ENCODE data around the gene LIFR.
A peak's percentile ranks its signal among the peaks of the same experiment; 100 is the strongest.

Gene LIFR

DNA sequence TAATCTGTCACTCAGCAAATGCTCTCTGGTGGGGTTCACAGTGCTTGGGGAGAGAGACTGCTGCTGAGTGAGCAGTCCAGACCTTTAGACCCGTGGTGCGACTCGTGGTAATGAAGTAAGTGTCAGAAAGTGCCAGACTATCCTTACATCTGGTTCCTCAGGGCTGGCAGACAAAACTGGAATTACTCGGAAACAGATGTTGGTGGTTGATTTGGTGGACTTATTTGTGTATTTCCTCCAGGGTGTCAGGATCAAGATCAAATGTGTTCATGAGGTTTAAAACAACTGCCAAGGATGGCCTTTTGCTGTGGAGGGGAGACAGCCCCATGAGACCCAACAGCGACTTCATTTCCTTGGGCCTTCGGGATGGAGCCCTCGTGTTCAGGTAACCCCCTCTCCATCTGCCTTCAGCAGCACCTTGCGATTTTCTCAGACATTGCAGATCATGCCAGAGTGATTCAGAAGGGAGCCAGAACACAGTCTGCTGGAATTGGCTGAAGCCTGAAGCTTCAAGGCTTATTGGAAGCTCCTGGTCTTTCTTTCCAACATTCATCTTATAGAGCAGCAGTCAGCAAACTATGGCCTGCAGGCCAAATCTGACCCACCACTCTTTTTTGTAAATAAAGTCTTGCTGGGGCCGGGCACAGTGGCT is 105.2 kb downstream of the LIFR start:
- DNase-seq (ENCODE audit: low read depth, low spot score): no peak
- H3K4me3 ChIP-seq (ENCODE audit: low read depth, low read length): no peak overlapping the region
- TF ChIP-seq, protein P1, sequence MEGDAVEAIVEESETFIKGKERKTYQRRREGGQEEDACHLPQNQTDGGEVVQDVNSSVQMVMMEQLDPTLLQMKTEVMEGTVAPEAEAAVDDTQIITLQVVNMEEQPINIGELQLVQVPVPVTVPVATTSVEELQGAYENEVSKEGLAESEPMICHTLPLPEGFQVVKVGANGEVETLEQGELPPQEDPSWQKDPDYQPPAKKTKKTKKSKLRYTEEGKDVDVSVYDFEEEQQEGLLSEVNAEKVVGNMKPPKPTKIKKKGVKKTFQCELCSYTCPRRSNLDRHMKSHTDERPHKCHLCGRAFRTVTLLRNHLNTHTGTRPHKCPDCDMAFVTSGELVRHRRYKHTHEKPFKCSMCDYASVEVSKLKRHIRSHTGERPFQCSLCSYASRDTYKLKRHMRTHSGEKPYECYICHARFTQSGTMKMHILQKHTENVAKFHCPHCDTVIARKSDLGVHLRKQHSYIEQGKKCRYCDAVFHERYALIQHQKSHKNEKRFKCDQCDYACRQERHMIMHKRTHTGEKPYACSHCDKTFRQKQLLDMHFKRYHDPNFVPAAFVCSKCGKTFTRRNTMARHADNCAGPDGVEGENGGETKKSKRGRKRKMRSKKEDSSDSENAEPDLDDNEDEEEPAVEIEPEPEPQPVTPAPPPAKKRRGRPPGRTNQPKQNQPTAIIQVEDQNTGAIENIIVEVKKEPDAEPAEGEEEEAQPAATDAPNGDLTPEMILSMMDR (IDR thresholded peaks at IDR 0.05; ENCODE audit: insufficient read depth, low read length, missing control alignments): no peak
- ChIA-PET POLR2A (interaction anchor here (0.6 kb wide), 1 partner anchor 354 kb away, joined by 5 read pairs; no protein-coding TSS in a partner anchor), CTCF (interaction anchor here (2.2 to 3.0 kb wide), 3 partner anchors 10 to 359 kb away, joined by 8 to 24 read pairs (median 10); no protein-coding TSS in a partner anchor)

DNA sequence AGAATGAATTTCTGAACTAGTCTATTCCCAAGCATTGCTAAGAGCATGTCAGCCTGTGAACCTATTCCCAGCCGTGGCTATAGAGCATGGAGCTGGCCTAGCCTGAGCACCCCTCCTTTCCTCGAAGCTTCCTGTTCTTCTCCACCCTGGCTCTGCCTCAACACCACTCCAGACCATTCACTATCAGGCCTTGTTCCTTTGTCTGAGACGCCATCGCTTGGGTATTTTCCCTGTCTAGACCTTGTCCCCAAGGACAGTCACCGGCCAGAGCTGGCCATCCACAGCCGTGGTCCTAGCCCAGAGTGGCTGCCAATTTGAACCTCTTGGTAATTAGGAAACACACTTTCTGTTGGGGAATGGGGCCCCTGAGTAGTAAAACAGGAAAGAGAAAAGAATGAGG is 105.8 kb downstream of the LIFR start:
- H3K4me3 ChIP-seq (ENCODE audit: low read depth, low read length): no peak overlapping the region
- ChIA-PET POLR2A (no interaction called here), CTCF (interaction anchor here (1.0 to 3.0 kb wide), 2 partner anchors 9 to 41 kb away, joined by 3 to 24 read pairs; no protein-coding TSS in a partner anchor)
- TF ChIP-seq, protein P1 (IDR thresholded peaks at IDR 0.05; ENCODE audit: insufficient read depth, low read length, missing control alignments): no peak
- no peak for DNase-seq (ENCODE audit: low read depth, low spot score)

DNA sequence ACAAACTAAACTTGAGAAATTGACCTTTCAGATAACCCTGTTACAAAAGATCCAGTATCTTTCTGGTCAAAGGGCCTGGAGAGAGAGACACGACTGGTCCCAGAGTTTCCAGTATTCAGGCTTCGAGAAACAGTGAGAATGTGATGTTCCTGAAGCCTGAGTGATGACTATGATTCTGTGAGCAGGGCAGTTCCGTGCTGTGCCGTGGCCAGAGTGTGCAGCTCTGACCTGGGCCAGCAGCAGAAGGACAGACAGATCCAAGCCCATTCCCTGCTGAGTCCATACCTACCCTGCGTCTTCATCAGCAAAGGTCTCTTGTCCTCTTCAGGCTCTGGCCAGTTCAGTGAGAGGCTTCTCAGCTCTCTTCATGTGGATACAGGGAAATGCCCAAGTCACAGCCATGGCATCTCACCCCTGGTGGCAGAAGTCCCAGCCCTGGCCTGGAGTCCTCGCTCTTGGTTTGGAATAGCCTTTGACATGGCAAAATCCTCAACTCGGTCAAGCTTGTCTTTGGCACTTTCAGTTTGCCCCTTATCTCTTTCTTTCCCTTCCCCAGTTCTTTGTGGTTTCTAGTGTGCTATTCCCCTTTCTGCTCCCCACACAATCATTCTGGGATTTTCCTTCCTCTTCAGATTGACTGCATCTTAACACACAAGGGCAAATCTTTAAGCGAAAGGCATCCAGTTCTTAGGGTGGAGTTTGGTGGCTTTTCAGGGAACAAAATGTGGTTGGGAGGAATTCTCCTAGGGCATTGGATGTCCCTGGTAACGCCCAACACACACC is 107.7 kb downstream of the LIFR start:
- no peak for DNase-seq (ENCODE audit: low read depth, low spot score)
- TF ChIP-seq, protein P1 (IDR thresholded peaks at IDR 0.05; ENCODE audit: insufficient read depth, low read length, missing control alignments): no peak
- ChIA-PET POLR2A (no interaction called here), CTCF (interaction anchor here (0.7 to 5.1 kb wide), 5 partner anchors 12 to 361 kb away, joined by 3 to 59 read pairs (median 4); no protein-coding TSS in a partner anchor)
- H3K4me3 ChIP-seq (ENCODE audit: low read depth, low read length): no peak overlapping the region

DNA sequence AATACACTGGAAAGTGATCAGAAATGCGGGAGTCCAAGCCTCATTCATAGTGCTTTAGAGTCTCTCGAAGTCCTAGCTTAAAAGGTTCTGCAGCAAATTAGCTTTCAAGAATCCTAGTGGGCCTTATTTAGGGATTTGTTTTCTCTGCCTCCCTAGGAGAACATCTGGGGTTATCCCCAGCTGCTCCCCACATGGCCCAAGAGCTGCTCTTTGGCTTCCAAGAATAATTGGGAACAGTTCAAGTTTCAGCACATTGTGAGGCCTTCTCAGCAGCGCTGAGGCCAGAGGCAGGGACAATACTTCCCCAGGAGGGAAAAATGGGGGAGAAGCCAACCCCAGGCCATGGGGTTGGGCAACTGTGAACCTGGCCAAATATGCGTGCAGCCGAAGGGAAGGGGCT is 108.7 kb downstream of the LIFR start:
- CTCF ChIA-PET: interaction anchor here (0.9 to 5.1 kb wide), 7 partner anchors 11 to 362 kb away, joined by 3 to 59 read pairs (median 4); no protein-coding TSS in a partner anchor
- TF ChIP-seq, protein P1 (IDR thresholded peaks at IDR 0.05; ENCODE audit: insufficient read depth, low read length, missing control alignments): no peak
- POLR2A ChIA-PET: no interaction called here
- DNase-seq (ENCODE audit: low read depth, low spot score): no peak
- H3K4me3 ChIP-seq (ENCODE audit: low read depth, low read length): no peak overlapping the region

DNA sequence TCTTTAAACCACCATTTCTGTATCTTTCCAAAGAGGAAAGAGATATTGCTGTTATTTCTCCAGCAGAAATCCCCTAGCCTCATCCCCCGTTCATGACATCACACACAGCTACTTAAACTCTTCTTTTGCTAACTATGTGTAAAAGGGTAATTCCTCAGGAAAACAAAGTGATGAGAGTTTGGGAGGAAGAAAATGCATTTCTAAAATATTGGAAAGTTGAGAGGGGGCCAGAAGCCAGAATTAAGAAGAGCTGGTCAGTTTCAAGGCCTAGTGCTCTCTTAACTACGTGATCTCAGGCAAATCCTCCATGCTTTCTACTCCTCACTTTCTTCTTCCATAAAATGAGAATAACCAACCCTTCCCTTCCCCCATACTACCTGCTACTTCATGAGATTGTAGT is 109.4 kb downstream of the LIFR start:
- ChIA-PET POLR2A (no interaction called here), CTCF (interaction anchor here (0.9 to 5.1 kb wide), 7 partner anchors 10 to 362 kb away, joined by 3 to 59 read pairs (median 4); no protein-coding TSS in a partner anchor)
- DNase-seq (ENCODE audit: low read depth, low spot score): no peak
- no peak overlapping the region for H3K4me3 ChIP-seq (ENCODE audit: low read depth, low read length)
- TF ChIP-seq, protein P1 (IDR thresholded peaks at IDR 0.05; ENCODE audit: insufficient read depth, low read length, missing control alignments): no peak

DNA sequence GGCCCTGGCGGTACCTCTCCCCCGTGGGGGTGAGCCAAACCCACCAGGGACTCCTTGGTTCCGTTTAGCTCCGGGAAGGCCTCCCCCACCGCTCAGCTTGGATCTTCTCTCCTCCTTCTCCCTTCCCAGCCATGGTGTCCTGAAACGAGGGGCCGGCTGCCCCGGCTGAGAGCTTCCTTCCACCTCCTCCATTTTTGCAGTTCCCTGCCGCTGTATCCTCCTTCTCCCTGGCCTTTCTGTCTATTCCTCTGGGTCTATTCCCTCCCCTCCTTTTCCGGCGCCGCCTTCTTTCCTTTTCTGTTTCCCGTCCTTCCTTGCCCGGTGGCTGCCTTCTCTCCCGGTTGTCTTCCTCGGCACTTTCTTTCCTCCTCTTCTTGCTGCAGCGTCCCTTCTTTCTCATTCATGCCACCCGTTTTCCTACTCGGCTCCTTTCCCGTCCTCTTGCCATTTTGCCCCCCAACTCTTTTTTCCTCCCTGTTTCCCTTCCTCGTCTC is 110.4 kb downstream of the LIFR start:
- TF ChIP-seq, protein P1 (IDR thresholded peaks at IDR 0.05; ENCODE audit: insufficient read depth, low read length, missing control alignments): no peak
- DNase-seq (ENCODE audit: low read depth, low spot score): no peak
- ChIA-PET POLR2A (no interaction called here), CTCF (interaction anchor here (0.5 to 5.1 kb wide), 10 partner anchors 10 to 696 kb away, joined by 3 to 59 read pairs (median 4); no protein-coding TSS in a partner anchor)
- H3K4me3 ChIP-seq (ENCODE audit: low read depth, low read length): peak overlapping the region; percentile 46
